ENCODE results near the gene ZNF726.

GRCh38 chr19:23971598-23971997, 56.9 kb downstream of the ZNF726 start:
- TF ChIP-seq USF2 (CRISPR knock-in tag; IDR thresholded peaks at IDR 0.05) (no peak), ZNF396 (CRISPR knock-in tag; IDR thresholded peaks at IDR 0.05; ENCODE audit: borderline replicate concordance) (no peak), ZNF512 (CRISPR knock-in tag; IDR thresholded peaks at IDR 0.05; ENCODE audit: borderline replicate concordance) (no peak)
